Right renal pelvis (tissue), 4 donors: Measurements from ENCODE around the gene HELB. TPM values are rescaled to one million over a fixed set of nuclear protein-coding genes. Genes with fewer than 3 reads are reported as not detected.

Source experiments
- DNase-seq, 4 donors: peaks; one replicate each; pipeline ENCODE4 v3.0.0-alpha.2; 2013; ENCODE audit warnings: low read depth in 4 of 4, low spot score in 3 of 4, missing footprints in 1 of 4
- polyA plus RNA-seq, 4 donors: library from polyadenylated mRNA; unstranded; fragments of 120-200 nt; gene quantifications; one replicate each; pipeline ENCODE4 v1.2.1, GENCODE V29; 2013; ENCODE audit not compliant: insufficient read length in 4 of 4

The HELB gene
- polyA plus RNA-seq, 4 donors = 2.7 to 3.4 (median 3.1) TPM

DNA sequence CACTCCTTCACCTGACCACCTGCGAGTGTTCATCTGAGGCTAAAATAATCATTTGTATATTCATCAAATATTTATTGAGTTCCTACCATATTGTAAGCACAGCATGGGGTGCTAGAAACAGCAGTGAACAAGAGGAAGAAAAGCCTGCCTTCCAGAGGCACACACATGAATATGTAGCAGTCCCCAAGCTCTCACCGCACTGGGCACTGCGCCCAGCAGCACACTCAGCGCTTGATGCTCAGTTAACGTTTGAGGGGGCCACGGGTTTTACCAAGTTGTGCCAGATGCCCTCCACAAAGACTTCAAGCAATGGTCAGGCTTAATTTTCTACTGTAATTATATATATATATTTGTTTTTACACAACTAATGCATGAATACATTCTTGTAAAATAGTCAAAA is 52.0 kb downstream of the HELB start:
- DNase-seq = no peak

DNA sequence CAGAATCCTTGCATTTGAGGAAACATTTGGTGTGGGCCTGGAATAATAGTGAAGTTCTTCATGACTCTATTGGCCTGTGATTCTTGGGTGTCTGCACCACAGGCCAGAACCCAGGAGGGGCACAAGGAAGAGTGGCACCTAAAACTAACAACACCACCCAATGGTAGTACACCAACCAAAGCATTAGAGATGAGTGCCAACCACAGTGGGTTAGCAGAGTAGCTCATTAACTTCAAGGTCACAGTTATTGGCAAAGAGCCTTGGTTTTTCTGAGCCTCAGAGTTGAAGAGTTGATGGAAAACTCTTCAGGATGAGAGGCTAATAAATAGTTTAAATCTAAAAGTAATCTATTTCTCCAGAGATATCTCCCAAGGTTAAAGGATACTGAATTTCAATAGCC is 57.0 kb downstream of the HELB start:
- no peak for DNase-seq

DNA sequence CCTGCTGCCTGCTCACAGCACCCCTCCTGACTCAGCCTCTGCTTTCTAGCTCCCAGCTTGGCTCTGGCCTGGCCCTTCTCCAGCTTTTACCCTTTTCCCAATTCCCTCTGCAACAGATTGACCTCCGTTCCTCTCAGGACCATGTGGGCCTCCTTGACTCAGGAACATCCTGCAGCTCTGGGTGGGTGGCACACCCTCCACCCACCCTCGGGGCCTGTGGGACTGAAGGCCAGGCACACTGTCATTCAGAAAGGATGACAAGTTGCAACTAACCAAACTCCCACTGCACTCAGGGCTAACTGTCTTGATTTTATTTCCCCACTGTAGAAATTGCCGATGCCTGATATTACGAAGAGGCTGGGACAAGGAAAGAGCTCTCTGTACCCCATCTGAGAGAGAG is 59.4 kb downstream of the HELB start:
- no peak for DNase-seq

DNA sequence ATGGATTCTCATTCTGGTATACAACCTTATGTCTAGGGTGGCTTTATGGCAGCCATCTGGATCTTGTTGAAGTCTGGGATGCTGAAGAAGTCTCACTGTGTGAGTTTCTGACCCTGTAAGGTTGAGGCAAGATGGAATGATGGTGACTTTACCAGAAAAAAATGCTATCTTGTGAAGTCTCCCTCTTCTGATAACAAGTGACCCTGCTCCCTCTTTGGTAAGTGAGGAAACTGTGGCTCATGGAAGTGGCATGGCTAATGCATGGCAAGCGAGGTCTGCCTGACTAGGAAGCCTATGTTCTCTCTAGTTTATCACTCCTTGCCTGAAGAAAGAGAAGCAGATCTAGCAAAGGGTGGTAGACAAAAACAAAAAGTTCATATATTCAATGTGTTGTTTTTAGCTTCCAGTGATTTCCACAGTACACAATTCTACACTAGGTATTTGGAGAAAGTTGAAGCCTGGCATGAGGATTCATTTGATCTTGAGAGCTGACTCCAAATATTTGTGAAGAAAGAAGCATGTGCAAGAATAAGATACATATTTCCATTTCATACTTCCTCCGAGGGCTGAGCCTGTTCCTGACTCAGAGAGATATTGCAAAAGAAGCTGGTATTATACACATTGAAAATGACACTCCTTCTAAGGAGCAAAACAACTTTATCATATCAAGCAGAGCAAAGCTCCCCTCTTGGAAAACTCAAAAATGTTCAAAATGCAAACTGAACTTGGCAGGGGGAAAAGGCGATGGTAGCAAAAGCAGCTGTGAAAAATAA is 63.6 kb downstream of the HELB start:
- no peak for DNase-seq

DNA sequence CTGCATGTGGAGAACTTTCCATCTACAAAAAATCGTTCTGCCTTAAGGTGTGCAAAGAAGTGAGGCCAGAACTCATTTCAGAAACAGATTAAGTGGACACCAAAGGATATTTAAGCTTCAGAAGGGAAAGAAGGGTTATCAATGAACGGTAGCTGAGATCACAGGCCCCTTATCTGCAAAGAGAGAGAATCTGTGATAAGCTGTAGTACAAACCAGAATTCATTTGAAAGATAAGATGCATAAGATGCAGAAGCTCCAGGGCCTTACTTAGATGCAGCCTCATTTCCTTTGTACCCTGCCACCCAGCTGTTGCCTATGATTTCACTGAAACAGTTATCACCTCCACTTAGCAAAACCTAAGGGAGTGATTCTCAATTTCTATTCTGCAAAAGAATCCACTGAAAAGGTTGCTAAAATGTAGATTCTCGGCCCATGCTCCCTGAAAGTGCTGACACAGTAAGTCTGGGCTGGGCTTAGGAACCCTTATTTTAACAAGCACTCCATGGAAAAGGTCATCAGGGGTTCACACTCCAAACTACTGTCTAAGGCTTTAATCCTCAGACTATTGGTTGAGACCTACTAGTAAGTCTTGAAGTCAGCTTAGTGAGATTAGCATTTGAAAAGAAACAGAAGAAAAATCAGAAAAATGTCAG is 64.8 kb downstream of the HELB start:
- DNase-seq = no peak

DNA sequence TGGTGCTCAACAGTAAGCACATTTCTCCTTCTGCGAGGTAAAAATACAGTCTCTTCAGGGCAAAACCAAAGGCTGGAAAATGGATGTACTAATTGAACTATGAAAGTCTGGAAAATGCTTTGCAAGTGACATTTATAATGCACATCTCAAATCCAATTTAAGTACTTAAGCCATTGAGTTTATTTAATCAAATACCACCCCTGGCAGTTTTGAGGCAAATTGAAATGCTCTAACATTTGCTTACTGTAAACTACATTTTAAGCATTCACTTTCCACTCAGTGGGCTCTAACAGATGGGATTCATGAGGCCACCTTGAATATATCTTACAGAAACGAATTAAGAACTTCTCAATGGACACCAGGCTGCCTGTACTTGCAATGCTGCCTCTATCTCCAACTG is 69.7 kb downstream of the HELB start:
- DNase-seq = no peak

DNA sequence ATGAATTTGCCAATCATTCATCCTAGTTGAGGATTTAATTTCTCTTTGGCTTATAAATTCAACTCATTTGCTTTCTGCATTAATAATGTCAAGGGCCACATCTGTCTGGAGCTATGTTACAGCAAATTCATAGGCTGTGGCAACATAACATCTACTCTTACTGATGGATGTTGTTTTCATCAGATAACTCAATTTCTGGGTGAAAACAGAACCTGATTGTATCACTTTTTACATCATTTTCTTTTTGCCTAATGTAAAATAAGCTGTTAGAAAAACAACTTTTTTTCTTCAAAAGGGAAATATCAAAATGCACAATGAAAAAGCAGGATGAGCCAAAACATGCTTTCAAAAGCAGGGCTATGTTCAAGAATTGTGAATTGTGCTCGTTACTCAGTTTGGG is 73.3 kb downstream of the HELB start:
- no peak for DNase-seq

DNA sequence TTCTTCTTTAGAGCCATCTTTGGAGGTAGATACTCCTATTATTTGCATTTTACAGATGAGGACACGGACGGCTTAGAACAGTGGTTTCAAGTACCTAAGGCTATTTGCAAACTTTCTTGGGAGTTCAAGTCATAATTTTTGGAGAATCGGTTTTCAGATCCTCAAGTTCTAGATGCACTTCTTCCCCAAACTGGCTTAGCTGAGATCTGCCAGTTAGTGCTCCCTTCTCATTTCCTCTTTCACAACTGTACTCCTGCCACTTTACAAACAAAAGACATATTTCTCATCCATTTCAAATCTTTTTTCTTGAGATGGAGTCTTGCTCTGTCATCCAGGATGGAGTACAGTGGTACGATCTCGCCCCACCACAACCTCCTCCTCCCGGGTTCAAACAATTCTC is 77.3 kb downstream of the HELB start:
- DNase-seq = no peak

DNA sequence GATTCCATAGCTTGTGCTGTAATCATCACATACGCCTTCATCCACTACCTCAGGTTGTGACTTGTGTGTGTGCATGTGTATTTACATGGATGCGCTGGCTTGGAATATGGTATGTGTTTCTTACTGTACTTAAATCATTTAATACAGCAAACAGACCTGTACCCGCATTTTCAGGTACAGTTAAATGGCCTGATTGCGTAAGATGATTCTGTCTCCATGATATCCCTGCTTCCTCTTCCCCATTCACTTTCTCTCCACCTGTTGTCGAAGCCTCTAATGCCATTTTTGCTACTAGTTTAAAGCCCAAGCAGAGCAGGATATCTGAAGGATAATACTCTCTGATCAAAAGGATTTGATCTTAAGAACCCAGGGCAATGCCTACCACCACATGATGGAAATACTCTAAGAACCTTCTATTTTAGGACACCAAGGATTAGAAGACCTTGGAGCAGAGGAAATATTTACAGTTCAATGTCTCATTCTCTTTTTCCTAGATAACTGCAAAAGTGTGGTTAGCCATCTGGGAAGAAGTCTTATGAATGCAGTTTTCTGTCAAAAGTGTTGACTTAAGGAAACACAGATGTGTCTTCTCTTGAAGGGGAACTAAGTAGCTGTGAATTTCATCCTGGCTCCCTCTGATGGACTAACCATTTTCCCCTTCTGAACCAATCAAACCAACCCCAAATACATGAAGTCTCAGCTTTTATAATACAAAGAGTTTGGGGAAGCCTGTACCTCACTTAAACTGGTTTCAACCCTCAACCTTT is 78.7 kb downstream of the HELB start:
- no peak for DNase-seq

DNA sequence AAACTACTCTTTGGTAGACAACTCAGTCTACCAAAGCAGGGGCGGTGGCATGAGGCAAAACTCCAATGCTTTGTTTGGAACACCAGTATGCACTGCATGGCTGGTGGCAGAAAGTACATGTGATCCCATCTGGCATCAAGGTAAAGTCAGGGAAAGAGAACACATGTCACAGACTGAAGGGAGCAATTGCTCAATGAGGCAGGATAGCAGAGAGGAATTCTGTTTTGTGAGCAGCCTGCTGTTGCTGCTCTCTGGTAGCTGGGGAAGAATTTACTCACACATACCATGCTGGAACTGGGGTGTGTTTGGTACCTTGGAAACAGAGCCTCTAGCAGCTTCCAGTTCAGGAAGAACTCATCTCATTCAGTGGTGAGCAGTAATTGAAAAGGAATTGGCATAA is 84.8 kb downstream of the HELB start:
- no peak for DNase-seq

Other genes starting within 250 kb of the HELB start
- gene LLPH, start 171.7 kb upstream of the HELB start, polyA plus RNA-seq = 10 to 100 TPM; 31.5 to 42.5 (median 39.9) TPM
- gene TMBIM4, start 132.5 kb upstream of the HELB start, polyA plus RNA-seq = 100 to 1,000 TPM; 148 to 167 (median 163) TPM
- 1 to 10 TPM; 2.7 to 4.6 (median 3.7) TPM for gene IRAK3, start 113.3 kb upstream of the HELB start, polyA plus RNA-seq